ENCODE results near the gene KCNA10.

The KCNA10 gene

DNA sequence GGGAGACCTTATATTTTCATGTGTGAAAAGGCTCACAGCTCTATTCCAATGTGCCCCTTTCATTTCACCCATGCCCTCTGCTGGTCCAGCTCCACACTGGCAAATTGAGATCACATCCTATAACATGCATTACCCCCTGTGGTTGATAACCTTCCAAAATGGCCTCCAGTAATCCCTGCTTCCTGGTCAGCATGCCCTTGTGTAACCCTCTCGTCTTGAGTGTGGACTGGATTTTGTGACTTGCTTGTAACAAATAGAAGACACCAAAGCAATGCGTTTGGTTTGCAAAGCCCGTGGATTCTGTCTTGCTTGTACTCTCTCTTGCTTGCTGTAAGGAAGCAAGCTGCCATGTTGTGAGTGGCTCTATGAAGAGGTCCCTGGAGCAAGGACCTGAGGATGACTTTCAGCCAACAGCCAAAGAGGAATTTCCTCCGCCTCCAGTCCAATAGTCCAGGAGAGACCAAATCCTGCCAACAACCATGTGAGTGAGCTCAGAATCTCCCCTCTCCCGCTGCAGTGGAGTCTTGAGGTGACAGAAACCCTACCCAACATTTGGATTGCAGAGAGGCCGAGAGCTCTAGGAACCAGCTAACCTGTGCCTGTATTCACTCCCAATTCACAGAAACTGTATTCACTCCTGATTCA lies 17.4 kb downstream of the KCNA10 start:
- TF ChIP-seq POLR2A (IDR thresholded peaks at IDR 0.05; ENCODE audit: low read depth, low read length) = no peak
- FAIRE-seq = no peak

DNA sequence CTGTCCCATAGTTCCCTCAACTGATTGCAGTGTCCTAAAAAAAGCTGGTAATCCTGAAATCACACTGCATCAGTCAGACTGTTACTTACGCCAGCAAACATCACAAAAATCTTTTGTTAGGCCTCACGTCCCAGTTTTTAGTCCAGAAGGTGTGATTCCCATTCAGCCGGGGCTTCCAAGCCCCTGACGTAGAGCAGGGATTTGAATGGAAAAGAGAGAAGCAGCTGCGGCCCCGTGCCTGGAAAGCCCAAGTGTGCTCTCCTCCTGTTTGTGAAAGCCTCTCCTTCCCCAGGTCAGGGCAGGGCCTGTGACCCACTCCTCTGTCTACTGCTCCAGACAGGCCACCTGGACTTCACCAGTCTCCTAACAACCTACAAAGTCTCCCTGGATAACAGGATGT lies 20.7 kb downstream of the KCNA10 start:
- no peak for FAIRE-seq
- TF ChIP-seq POLR2A (IDR thresholded peaks at IDR 0.05; ENCODE audit: low read depth, low read length) = no peak
- no peak for DNase-seq (ENCODE audit: insufficient read length, low spot score)

More for the DNA sequence above, 17.4 kb downstream of the KCNA10 start:
- DNase-seq (ENCODE audit: insufficient read length, low spot score) = no peak

DNA sequence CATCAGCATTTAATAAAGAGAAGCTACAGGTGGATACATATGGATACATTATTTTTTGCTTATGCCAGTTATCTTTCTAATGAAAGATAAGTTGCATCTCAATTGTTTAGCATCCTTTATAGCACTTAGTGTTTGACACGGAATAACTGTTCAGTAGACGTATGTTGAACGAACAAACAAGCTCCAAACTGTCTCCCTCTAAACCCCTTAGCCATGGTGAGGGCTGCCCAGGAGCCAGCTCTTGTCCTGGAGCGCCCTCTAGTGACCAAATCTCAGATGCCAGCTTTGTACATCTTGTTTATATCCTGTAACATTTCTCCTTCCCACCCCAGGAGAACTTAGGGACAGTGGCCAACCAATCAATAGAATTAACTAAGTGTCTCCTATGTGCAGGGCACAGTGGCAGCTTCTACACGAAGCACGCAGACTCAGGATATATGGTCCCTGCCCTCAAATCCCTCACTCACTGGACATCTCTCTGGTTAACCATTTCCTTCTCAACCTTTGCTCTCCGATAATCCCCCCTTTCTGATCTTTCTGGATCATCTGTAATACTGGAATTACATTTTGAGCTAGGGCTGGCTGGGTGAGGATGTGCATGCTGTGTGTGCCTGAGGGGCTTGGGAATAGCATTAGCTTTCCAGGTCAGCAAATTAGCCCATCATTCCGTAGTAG lies 22.9 kb downstream of the KCNA10 start:
- peak; percentile 75 for DNase-seq (ENCODE audit: insufficient read length, low spot score)
- no peak for TF ChIP-seq POLR2A (IDR thresholded peaks at IDR 0.05; ENCODE audit: low read depth, low read length)
- peak; percentile 71 for FAIRE-seq

DNA sequence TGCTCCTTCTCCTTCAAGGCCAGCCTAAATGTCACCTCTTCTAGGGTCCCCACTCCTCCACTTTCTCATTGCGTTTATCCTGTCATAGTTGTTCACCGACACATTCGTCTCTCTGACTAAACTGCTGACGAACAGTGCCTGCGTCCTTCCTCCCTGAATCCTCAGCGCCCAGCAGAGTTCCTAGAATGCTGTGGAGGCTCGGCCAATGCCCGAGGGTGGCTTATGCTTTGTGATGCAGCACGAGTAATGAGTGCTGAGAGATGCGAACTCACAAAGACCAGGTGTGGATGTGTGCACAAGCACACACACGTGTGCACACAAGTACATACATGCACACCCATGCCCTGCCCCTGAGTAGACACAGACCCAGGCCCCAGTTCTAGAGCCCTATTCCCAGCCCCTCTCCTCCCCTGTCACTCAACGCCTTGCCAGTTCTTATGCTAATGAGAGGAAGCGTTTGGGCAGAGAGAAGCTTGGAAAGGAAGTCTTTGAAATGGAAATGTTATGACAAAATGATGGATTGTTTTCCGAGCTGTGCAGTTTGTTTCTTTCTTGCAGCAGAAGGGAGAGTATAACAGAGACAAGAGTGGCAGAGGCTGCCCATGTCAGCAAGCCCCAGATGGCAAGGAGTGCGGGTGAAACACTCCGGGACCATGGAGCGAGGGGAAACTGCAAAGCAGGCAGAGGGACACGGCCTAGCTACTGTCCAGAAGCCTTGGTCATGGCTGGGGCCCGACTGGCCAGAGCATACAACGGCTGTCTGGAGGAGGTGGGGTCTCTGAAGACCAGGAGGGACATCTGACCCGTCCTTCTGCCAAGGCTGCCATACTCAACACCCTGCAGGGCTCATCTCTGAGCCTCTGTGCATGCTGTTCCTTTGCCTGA lies 24.2 kb downstream of the KCNA10 start:
- TF ChIP-seq POLR2A (IDR thresholded peaks at IDR 0.05; ENCODE audit: low read depth, low read length) = no peak
- no peak for FAIRE-seq
- no peak for DNase-seq (ENCODE audit: insufficient read length, low spot score)

DNA sequence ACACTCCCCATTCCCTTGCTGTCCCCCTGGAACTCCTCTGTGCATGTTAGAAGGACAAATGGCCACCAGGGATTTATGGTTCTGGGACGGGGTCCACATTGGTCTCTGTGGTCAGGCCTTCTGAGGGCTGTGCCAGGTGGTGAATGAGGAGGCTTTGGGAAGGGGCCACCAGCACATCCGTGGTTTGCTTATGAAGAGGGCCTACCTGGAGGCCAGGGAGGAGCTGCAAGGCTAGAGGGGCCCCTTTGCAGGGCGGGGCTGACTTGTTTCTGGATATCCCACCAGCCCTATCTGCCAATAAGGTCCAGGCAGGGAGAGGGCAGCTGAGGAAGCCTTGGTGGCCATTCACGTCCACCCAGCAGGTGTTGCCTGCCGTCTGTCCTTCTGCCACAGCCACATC lies 24.9 kb downstream of the KCNA10 start:
- DNase-seq (ENCODE audit: insufficient read length, low spot score) (no peak), FAIRE-seq (no peak)
- TF ChIP-seq POLR2A (IDR thresholded peaks at IDR 0.05; ENCODE audit: low read depth, low read length) = no peak

DNA sequence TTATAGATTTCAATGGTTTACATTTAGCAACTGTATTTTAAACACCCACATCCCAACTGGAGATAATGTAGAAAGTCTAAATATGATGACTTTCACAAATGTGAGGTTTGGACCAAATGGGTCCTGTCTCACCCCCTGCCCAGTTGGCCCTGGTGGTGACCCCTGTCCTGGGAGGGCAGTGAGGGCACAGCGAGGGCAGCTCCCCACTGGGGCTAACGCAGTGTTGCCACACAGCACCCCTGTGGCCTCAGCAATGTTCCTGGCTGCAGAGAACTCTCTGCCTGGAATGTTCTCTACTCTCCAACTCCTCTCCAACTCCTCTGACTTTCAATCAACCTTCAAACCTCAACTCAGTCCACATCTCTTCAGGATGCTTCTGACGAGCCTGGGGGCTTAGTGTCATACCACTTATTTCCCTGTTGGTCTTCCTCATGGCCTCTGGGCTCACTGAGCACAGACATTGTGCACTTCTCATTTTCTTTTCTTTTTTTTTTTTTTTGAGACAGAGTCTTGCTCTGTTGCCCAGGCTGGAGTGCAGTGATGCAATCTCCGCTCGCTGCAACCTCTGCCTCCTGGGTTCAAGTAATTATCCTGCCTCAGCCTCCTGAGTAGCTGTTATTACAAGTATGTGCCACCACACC lies 25.8 kb downstream of the KCNA10 start:
- DNase-seq (ENCODE audit: insufficient read length, low spot score) (no peak), FAIRE-seq (no peak)
- no peak for TF ChIP-seq POLR2A (IDR thresholded peaks at IDR 0.05; ENCODE audit: low read depth, low read length)

DNA sequence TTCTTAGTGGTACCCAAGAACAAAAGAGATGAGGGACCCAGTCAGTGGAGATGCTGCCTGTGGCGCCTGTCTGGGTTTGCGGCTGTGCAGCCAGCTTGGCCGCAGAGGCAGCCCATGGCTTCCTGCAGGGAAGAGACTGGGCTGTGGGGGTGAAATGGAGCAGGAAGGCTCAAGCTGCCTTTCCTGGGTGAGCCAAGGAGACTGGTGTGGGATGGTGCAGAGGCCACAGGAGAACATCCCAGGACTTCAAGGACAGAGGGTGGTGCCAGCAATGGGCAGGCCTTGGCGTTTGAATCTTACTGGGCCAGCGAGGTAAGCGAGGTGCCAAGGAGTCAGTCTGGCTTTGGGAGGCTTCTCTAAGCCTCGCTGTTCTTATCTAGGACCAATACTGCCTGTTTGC lies 26.4 kb downstream of the KCNA10 start:
- no peak for FAIRE-seq
- no peak for DNase-seq (ENCODE audit: insufficient read length, low spot score)
- TF ChIP-seq POLR2A (IDR thresholded peaks at IDR 0.05; ENCODE audit: low read depth, low read length) = no peak

DNA sequence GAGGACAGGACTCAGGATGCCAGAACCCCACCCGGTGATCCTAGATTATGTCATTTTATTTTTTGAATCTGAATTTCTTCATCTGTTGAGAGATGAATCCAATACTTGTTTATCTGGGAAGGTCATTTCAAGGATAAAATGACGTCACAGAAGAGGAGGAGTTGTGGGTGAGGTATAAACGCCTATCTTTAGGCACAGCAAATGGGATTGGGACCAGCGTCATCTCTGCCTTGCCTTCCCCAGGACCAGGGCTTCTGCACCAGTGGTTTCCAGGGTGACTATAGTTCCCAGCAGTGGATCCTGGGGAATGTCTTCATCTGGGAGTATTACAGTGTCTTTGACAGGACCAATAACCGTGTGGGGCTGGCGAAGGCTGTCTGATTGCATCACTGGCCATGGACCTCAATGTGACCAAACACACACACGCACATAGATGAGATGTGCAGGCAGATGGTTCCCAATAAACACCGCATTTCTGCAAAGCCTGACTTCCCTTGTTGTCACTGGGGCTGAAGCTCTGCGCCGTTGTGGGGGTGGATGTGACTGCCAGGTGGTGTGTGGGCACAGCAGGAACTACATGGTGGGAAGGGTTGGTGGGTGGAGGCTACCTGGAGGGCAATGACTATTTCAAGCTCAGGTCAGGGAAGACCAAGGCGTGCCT lies 28.1 kb downstream of the KCNA10 start:
- FAIRE-seq = no peak
- TF ChIP-seq POLR2A (IDR thresholded peaks at IDR 0.05; ENCODE audit: low read depth, low read length) = no peak
- DNase-seq (ENCODE audit: insufficient read length, low spot score) = no peak

DNA sequence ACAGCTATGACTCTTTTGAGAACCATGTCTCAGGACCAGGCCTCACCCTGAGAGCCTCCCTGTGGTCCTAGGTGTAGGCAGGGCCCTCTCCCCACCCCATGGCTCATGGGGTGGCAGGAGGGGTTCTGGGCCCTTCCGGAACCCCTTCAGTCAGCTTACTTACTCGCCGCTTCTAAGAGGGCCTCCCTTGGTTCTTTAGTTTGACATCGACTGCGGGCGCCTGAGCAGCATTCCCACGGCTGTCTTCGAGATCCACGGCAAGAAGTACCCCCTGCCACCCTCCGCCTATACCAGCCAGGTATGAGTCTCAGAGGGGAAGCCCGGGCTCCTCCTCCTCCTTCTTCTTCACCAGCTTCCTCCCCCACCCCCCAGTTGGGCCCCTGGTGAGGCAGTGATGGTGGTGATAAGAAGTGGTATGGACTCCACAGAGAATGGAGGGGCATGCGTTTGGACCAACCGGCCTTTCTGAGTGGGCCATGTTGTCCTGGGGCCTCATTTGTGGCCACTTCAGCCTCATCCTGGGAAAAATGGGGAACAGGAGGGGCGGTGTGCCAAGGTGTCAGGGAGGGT lies 28.9 kb downstream of the KCNA10 start:
- FAIRE-seq = no peak
- no peak for DNase-seq (ENCODE audit: insufficient read length, low spot score)

DNA sequence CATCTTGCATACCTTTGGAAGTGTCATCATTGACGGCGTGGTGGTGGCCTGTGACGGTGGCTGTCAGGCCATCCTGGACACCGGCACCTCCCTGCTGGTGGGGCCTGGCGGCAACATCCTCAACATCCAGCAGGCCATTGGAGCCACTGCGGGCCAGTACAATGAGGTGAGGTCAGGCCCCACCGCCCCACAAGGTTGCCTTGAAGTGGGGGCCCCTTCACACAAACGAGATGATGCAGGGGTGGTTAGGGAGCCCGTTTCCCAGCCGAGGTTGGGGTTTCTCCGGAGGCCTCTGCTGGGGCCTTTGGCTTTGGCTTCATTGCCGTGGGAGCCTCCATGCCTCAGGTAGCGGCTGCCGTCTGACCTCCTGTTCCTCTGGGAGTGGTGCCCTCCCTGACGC lies 29.6 kb downstream of the KCNA10 start:
- TF ChIP-seq POLR2A (IDR thresholded peaks at IDR 0.05; ENCODE audit: low read depth, low read length) = no peak
- FAIRE-seq (no peak), DNase-seq (ENCODE audit: insufficient read length, low spot score) (no peak)

More for the DNA sequence above, 28.9 kb downstream of the KCNA10 start:
- TF ChIP-seq POLR2A (IDR thresholded peaks at IDR 0.05; ENCODE audit: low read depth, low read length) = no peak

DNA sequence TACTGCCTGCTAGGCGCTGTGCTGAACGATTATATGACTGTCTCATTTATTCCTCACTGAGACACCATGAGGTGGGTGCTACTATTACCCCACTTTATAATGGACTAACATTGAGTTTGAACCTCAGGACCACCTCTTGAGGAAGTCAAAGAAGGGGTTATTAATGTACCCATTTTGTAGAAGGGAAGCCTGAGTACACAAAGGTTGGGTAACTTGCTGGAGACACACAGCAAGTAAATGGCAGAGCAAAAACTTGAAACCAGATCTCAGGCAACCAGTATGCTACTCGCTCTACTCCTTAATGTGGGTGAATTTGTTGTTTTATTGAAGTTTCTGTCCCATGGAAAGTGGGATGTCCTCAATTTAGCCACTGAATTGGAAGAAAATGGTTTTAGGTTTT lies 30.1 kb downstream of the KCNA10 start:
- FAIRE-seq (no peak), DNase-seq (ENCODE audit: insufficient read length, low spot score) (no peak)
- TF ChIP-seq POLR2A (IDR thresholded peaks at IDR 0.05; ENCODE audit: low read depth, low read length) = no peak

DNA sequence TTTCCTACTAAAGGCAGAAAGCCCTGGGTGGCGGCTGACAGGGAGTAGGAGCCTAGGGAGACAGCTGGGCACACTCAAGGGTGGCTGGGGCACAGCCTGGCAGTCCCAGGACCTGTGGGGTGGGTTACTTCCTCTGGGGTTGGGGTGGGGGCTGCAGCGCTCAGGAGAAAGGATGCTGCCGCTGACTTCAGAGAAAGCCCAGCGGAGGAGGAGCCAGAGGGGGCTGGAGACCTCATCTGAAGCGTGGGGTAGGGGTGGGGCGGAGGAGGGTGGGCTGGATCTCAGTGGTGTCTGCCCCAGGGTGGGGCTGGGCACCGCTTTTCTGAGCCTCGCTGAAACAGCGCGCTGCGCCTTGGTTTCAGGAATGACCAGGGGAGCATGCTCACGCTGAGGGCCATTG lies 30.8 kb downstream of the KCNA10 start:
- FAIRE-seq = no peak
- no peak for DNase-seq (ENCODE audit: insufficient read length, low spot score)
- no peak for TF ChIP-seq POLR2A (IDR thresholded peaks at IDR 0.05; ENCODE audit: low read depth, low read length)

DNA sequence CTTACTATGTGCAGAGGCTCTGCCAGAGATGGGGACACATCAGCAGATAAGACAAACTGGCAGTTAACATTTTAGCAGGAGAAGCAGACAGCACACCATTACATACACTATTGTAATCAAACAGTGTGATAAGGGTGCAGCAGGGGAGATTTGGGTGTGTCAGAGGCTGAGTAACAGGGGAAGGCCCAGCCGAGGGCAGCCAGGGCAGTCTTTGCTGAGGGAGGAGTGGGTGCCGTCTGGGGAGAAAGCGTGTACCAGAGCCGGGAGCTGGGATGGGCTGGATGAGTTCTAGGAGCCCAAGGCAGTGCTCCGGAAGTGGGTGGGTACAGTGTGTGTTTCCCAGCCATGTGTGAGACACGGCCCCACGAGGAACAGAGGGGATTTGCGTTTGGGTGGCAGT lies 31.2 kb downstream of the KCNA10 start:
- no peak for FAIRE-seq
- no peak for DNase-seq (ENCODE audit: insufficient read length, low spot score)

More for the DNA sequence above, 31.2 kb downstream of the KCNA10 start:
- no peak for TF ChIP-seq POLR2A (IDR thresholded peaks at IDR 0.05; ENCODE audit: low read depth, low read length)

Measured in H54 (cell line).